Measurements from ENCODE around the gene ZNF670.

The ZNF670 gene

GRCh38 chr1:247105966-247106365 is 27.4 kb upstream of the ZNF670 start:
- no peak overlapping the region for H3K4me3 ChIP-seq (ENCODE audit: low read depth, low read length)
- TF ChIP-seq, protein P1, sequence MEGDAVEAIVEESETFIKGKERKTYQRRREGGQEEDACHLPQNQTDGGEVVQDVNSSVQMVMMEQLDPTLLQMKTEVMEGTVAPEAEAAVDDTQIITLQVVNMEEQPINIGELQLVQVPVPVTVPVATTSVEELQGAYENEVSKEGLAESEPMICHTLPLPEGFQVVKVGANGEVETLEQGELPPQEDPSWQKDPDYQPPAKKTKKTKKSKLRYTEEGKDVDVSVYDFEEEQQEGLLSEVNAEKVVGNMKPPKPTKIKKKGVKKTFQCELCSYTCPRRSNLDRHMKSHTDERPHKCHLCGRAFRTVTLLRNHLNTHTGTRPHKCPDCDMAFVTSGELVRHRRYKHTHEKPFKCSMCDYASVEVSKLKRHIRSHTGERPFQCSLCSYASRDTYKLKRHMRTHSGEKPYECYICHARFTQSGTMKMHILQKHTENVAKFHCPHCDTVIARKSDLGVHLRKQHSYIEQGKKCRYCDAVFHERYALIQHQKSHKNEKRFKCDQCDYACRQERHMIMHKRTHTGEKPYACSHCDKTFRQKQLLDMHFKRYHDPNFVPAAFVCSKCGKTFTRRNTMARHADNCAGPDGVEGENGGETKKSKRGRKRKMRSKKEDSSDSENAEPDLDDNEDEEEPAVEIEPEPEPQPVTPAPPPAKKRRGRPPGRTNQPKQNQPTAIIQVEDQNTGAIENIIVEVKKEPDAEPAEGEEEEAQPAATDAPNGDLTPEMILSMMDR (IDR thresholded peaks at IDR 0.05), result no peak
- no peak overlapping the region for H3K27ac ChIP-seq
- H3K36me3 ChIP-seq (ENCODE audit: control insufficient read depth, insufficient read depth, low read length), result peaks cover 4% of the 10 kb centered on the region
- H2AFZ ChIP-seq, result no peak overlapping the region
- H3K4me2 ChIP-seq (ENCODE audit: low read length), result no peak overlapping the region
- H3K9me3 ChIP-seq (ENCODE audit: control insufficient read depth, low read length), result no peaks in the 10 kb centered on the region
- H3K9ac ChIP-seq, result no peak overlapping the region
- H3K27me3 ChIP-seq (ENCODE audit: control insufficient read depth, insufficient read depth, low read length), result no peaks in the 10 kb centered on the region
- no peaks in the 10 kb centered on the region for H3K79me2 ChIP-seq
- H3K4me1 ChIP-seq, result no peaks in the 10 kb centered on the region

DNA sequence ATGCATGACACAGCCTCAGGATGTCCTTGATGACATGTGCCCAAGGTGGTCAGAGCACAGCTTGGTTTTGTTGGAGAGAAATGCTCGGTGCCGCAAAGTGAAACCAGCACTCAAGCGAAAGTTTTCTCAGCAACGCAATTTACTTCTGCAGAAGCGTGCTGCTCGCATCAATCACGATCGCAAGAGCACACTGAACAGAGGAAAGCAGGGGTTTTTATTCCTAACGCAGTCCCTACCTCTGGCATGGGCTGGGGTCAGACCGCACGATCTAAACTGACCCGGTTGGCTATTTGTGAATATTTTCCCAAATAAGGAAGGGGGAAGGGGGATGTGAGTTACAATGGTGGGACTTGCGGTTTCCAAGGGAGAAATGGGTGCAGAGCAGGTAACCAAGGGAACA is 26.4 kb upstream of the ZNF670 start:
- H3K36me3 ChIP-seq (ENCODE audit: control insufficient read depth, insufficient read depth, low read length), result peaks cover 11% of the 10 kb centered on the region
- no peaks in the 10 kb centered on the region for H3K27me3 ChIP-seq (ENCODE audit: control insufficient read depth, insufficient read depth, low read length)
- H3K9me3 ChIP-seq (ENCODE audit: control insufficient read depth, low read length), result no peaks in the 10 kb centered on the region
- no peak overlapping the region for H3K4me2 ChIP-seq (ENCODE audit: low read length)
- no peaks in the 10 kb centered on the region for H3K4me1 ChIP-seq
- H3K4me3 ChIP-seq (ENCODE audit: low read depth, low read length), result no peak overlapping the region
- no peak overlapping the region for H2AFZ ChIP-seq
- TF ChIP-seq, protein P1 (IDR thresholded peaks at IDR 0.05), result no peak
- H3K27ac ChIP-seq, result no peak overlapping the region
- H3K79me2 ChIP-seq, result no peaks in the 10 kb centered on the region
- H3K9ac ChIP-seq, result no peak overlapping the region

DNA sequence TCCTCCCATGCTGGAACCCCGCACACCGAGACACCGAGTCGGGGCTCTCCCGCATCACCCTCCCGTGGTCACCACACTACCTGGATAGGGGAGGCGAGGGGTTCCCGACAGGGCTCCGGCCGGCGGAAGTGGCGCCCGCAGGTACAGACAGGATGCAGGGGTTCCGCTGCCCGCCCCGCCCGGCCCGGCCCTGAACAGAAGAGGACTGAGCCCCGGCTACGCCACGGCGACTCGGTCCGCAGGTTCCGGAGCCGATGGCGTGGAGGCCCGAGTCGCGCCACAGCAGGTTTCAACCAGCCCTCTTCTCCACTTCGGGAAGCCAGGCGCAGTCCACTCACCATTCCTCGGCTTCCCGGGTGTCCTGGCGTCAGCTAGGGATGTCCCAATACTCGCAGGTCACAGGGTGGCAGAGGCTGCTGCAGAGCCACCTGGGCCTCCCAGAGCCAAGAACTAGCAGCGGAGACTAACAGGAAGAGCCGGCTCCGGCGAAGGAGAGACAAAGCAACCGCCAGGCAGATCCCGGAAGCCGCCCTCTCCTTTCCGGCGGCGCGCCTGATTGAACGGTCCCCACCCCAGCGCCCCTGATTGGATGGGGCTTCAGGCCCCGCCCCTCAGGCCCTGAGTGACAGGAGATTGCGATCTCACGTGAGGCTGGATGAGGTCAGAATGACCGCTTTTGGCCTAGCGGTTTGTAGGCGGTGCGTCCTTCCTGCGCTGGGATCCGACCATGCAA is 25.4 kb upstream of the ZNF670 start, which contains the start of gene ZNF669:
TSS of gene ZNF669 (minus strand) at position 498 of the 733 bp plus-strand sequence. CDS start at position 341, 157 bp downstream.
- Histone ChIP-seq H3K4me3 (ENCODE audit: low read depth, low read length) (peak within 1 kb of the TSS; percentile 95), H2AFZ (peak within 1 kb of the TSS; percentile 87), H3K36me3 (ENCODE audit: control insufficient read depth, insufficient read depth, low read length) (peaks cover 11% of the 10 kb centered on the region), H3K4me2 (ENCODE audit: low read length) (peak within 1 kb of the TSS; percentile 92), H3K79me2 (no peaks in the 10 kb centered on the region), H3K4me1 (no peaks in the 10 kb centered on the region), H3K27ac (peak within 1 kb of the TSS; percentile 91), H3K9ac (peak within 1 kb of the TSS; percentile 43), H3K9me3 (ENCODE audit: control insufficient read depth, low read length) (no peaks in the 10 kb centered on the region), H3K27me3 (ENCODE audit: control insufficient read depth, insufficient read depth, low read length) (no peaks in the 10 kb centered on the region)
- TF ChIP-seq, protein P1 (IDR thresholded peaks at IDR 0.05), result no peak

DNA sequence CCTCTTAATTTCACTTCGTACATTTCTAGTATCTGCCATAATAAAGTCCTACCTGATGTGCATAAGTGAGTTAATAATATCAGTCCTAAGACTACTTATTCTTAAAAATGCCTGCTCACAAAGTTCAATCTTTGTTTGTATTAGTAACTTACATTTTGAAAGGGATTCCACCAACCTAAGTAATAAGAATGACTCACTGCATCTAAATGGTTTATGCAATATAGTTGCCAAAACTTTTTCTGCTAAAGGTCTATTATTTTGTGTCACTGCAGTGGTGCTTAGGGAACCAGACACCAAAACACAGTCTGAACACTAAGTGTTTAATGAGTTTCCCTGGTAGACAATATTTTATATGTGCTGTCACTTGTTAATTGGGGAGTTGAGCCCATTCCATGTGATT is 23.8 kb upstream of the ZNF670 start:
- Histone ChIP-seq H3K27me3 (ENCODE audit: control insufficient read depth, insufficient read depth, low read length) (no peaks in the 10 kb centered on the region), H3K4me1 (no peaks in the 10 kb centered on the region), H3K9me3 (ENCODE audit: control insufficient read depth, low read length) (no peaks in the 10 kb centered on the region), H3K4me2 (ENCODE audit: low read length) (no peak overlapping the region), H3K36me3 (ENCODE audit: control insufficient read depth, insufficient read depth, low read length) (peaks cover 11% of the 10 kb centered on the region), H3K79me2 (no peaks in the 10 kb centered on the region), H3K27ac (no peak overlapping the region), H3K9ac (no peak overlapping the region), H2AFZ (no peak overlapping the region), H3K4me3 (ENCODE audit: low read depth, low read length) (peak overlapping the region; percentile 13)
- TF ChIP-seq, protein P1 (IDR thresholded peaks at IDR 0.05), result no peak

Data from parathyroid adenoma (tissue), 2 donors.